Measurements from ENCODE around the gene TSHZ1. TPM values are rescaled to one million over a fixed set of nuclear protein-coding genes. Genes with fewer than 3 reads are reported as not detected.

The TSHZ1 gene
- total and polyA plus RNA-seq, 2 experiments from 2014 or later: 0.23 to 0.38 TPM

GRCh38 chr18:75335511-75335910, 124.9 kb downstream of the TSHZ1 start:
- no peak overlapping the region for H3K27ac Mint-ChIP-seq
- H3K9me3 Mint-ChIP-seq: no peaks in the 10 kb centered on the region; the same call in 2 of the 3 replicates

More at GRCh38 chr18:75335511-75335910, 124.9 kb downstream of the TSHZ1 start:
- Histone ChIP-seq H3K9me2 (ENCODE audit: insufficient read depth) (no peaks in the 10 kb centered on the region), H3K4me2 (no peak overlapping the region), H3K4me3 (no peak overlapping the region), H4K20me1 (replicated peaks; ENCODE audit: insufficient read depth) (no peaks in the 10 kb centered on the region), H3F3A (replicated peaks; ENCODE audit: low read depth) (no peaks in the 10 kb centered on the region), H3K79me2 (replicated peaks; ENCODE audit: insufficient read depth) (no peaks in the 10 kb centered on the region), H3K27ac (ENCODE audit: low read depth) (no peak overlapping the region), H3K36me3 (ENCODE audit: insufficient read depth) (no peaks in the 10 kb centered on the region), H3K4me1 (ENCODE audit: insufficient read depth) (no peaks in the 10 kb centered on the region), H3K27me3 (ENCODE audit: insufficient read depth) (no peaks in the 10 kb centered on the region), H2AFZ (no peak overlapping the region)
- ATAC-seq (no peak), DNase-seq (ENCODE audit: low spot score) (no peak)
- TF ChIP-seq NANOG (IDR thresholded peaks at IDR 0.05; ENCODE audit: borderline replicate concordance): no peak
- no peak for TF ChIP-seq REST (IDR thresholded peaks at IDR 0.05; ENCODE audit: unreplicated experiment)
- no peak for TF ChIP-seq JUNB (IDR thresholded peaks at IDR 0.05; ENCODE audit: unreplicated experiment)
- no peak for TF ChIP-seq EZH2 (IDR thresholded peaks at IDR 0.05; ENCODE audit: low read depth, unreplicated experiment)
- no peak for TF ChIP-seq EZH2phosphoT487 (IDR thresholded peaks at IDR 0.05; ENCODE audit: unreplicated experiment)
- no peak for TF ChIP-seq CTCF (conservative IDR thresholded peaks at IDR 0.05; ENCODE audit: low read depth in 2 of 2)
- no peak for TF ChIP-seq POLR2AphosphoS5 (IDR thresholded peaks at IDR 0.05; ENCODE audit: low read depth)
- TF ChIP-seq STAT1 (IDR thresholded peaks at IDR 0.05; ENCODE audit: unreplicated experiment): no peak
- no peak for TF ChIP-seq ETS1 (IDR thresholded peaks at IDR 0.05)
- TF ChIP-seq ZNF114 (CRISPR knock-in tag; IDR thresholded peaks at IDR 0.05): no peak
- no peak for TF ChIP-seq ZNF331 (CRISPR knock-in tag; IDR thresholded peaks at IDR 0.05; ENCODE audit: low read depth)
- TF ChIP-seq ZNF462 (CRISPR knock-in tag; IDR thresholded peaks at IDR 0.05): no peak
- no peak for TF ChIP-seq CREB1 (CRISPR knock-in tag; IDR thresholded peaks at IDR 0.05; ENCODE audit: low read depth)
- Mint-ChIP-seq H3K36me3 (ENCODE audit: low read depth) (no peaks in the 10 kb centered on the region), H3K27me3 (ENCODE audit: insufficient read depth, low read depth, poor library complexity) (peaks cover 8% of the 10 kb centered on the region), H3K4me3 (no peak overlapping the region), H3K4me1 (no peaks in the 10 kb centered on the region)

Data from GM23338 (cell line).